Neuronal stem cell (in vitro differentiated cells): ENCODE results near the gene JAKMIP1.
A peak's percentile ranks its signal among the peaks of the same experiment; 100 is the strongest.

Experiments
- DNase-seq: peaks from one replicate; pipeline ENCODE4 v3.0.0-alpha.2; 2013; ENCODE audit warnings: low spot score
- H2AFZ ChIP-seq: one replicate; pipeline ENCODE4 v1.6.1; 2013; ENCODE audit warnings: mild to moderate bottlenecking, low read length, inconsistent platforms
- H2AK5ac ChIP-seq: 2 replicates; pipeline ENCODE4 v1.6.1; 2013; ENCODE audit warnings: low read depth, mild to moderate bottlenecking, inconsistent platforms, low read length, moderate library complexity, mixed read lengths
- H2BK120ac ChIP-seq: 2 replicates; pipeline ENCODE4 v1.6.1; 2013; ENCODE audit warnings: low read depth, mild to moderate bottlenecking, inconsistent platforms, low read length, moderate library complexity, mixed read lengths
- H2BK12ac ChIP-seq: one replicate; pipeline ENCODE4 v1.6.1; 2013; ENCODE audit warnings: low read length, inconsistent platforms
- H2BK15ac ChIP-seq: 2 replicates; pipeline ENCODE4 v1.6.1; 2013; ENCODE audit warnings: mild to moderate bottlenecking, low read length, inconsistent platforms, mixed read lengths
- H2BK5ac ChIP-seq: one replicate; pipeline ENCODE4 v1.6.1; 2013; ENCODE audit warnings: inconsistent platforms, mild to moderate bottlenecking, low read length, moderate library complexity
- H3K14ac ChIP-seq: one replicate; pipeline ENCODE4 v1.6.1; 2013; ENCODE audit warnings: low read length, inconsistent platforms
- H3K18ac ChIP-seq: 2 replicates; pipeline ENCODE4 v1.6.1; 2013; ENCODE audit warnings: low read length, inconsistent platforms
- H3K23ac ChIP-seq: 2 replicates; pipeline ENCODE4 v1.6.1; 2013; ENCODE audit warnings: low read depth, mild to moderate bottlenecking, mixed read lengths, low read length, inconsistent platforms; ENCODE audit not compliant: poor library complexity
- H3K27ac ChIP-seq: replicated peaks from 3 replicates; pipeline ENCODE4 v1.5.1; 2013; ENCODE audit warnings: low read length, inconsistent platforms
- H3K27me3 ChIP-seq, 3 experiments: 2 replicates each; pipeline ENCODE4 v1.6.1; 2013; ENCODE audit warnings: low read length in 3 of 3, mild to moderate bottlenecking in 2 of 3, inconsistent platforms in 1 of 3, low read depth in 1 of 3, mixed read lengths in 1 of 3, moderate library complexity in 1 of 3; ENCODE audit not compliant: control insufficient read depth in 3 of 3, insufficient read depth in 3 of 3
- H3K36me3 ChIP-seq, 2 donors: replicated peaks in 1 of 2; 2 replicates each; pipeline ENCODE4 v1.6.1; 2013; ENCODE audit warnings: low read length in 2 of 2; ENCODE audit not compliant: control insufficient read depth in 2 of 2, insufficient read depth in 2 of 2
- H3K4ac ChIP-seq: 2 replicates; pipeline ENCODE4 v1.6.1; 2013; ENCODE audit warnings: inconsistent platforms, mild to moderate bottlenecking, low read length, moderate library complexity
- H3K4me1 ChIP-seq, 2 donors: 1 replicate in 1 of 2; 2 replicates in 1 of 2; pipeline ENCODE4 v1.6.1; 2013; ENCODE audit warnings: low read length in 2 of 2, low read depth in 1 of 2; ENCODE audit not compliant: control insufficient read depth in 2 of 2, insufficient read depth in 1 of 2
- H3K4me2 ChIP-seq: one replicate; pipeline ENCODE4 v1.6.1; 2013; ENCODE audit warnings: mild to moderate bottlenecking, low read length, inconsistent platforms; ENCODE audit not compliant: insufficient read depth, poor library complexity, severe bottlenecking
- H3K4me3 ChIP-seq, 2 donors: 2 replicates each; pipeline ENCODE4 v1.5.1; 2013; ENCODE audit warnings: low read length in 2 of 2, mild to moderate bottlenecking in 2 of 2, inconsistent platforms in 1 of 2, moderate library complexity in 1 of 2
- H3K79me1 ChIP-seq: one replicate; pipeline ENCODE4 v1.6.1; 2013; ENCODE audit warnings: low read depth, mild to moderate bottlenecking, inconsistent platforms, low read length, moderate library complexity
- H3K9ac ChIP-seq: one replicate; pipeline ENCODE4 v1.6.1; 2013; ENCODE audit warnings: mild to moderate bottlenecking, low read depth, low read length, inconsistent platforms; ENCODE audit not compliant: poor library complexity
- H3K9me3 ChIP-seq, 2 donors: replicated peaks in 1 of 2; 2 replicates each; pipeline versions ENCODE3 to v1.6.1; 2013; ENCODE audit warnings: low read length in 2 of 2, mild to moderate bottlenecking in 2 of 2, inconsistent platforms in 1 of 2, low read depth in 1 of 2, mixed read lengths in 1 of 2, moderate library complexity in 1 of 2; ENCODE audit not compliant: control insufficient read depth in 2 of 2, insufficient read depth in 1 of 2
- H4K8ac ChIP-seq: one replicate; pipeline ENCODE4 v1.6.1; 2013; ENCODE audit warnings: low read depth, mild to moderate bottlenecking, inconsistent platforms, low read length, moderate library complexity
- H4K91ac ChIP-seq: one replicate; pipeline ENCODE4 v1.6.1; 2013; ENCODE audit warnings: low read length, low read depth, mild to moderate bottlenecking, inconsistent platforms; ENCODE audit not compliant: poor library complexity
- WGBS, 2 donors: extraction: QIAGEN DNeasy Blood & Tissue Kit; methylation state at CpG; one replicate each; pipeline ENCODE4 v1.1.7; 2013; ENCODE audit warnings: missing lambda C conversion rate in 2 of 2, mixed read lengths in 1 of 2; ENCODE audit not compliant: insufficient read length in 2 of 2, insufficient replicate concordance in 1 of 2; ENCODE audit errors: extremely low coverage in 2 of 2; 5-methylcytosine and 5-hydroxymethylcytosine counted together

The JAKMIP1 gene

DNA sequence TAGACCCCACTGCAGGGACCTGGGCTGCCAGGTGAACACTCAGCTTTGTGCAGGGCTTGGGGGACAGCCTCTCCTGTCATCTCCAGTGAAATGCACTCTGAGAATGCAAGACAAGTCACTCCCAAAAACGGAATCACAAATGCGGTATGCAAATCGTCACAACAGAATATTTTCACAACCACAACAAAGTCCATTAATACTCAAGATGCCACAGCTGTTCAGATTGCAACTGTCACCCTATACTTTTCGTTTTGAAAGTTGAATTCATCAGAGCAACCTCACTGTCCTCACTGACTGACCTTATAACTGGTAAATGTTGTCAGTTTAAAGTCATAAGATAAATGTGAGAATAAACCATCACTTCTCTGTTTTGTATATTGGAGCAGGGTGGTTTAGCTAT is 16.6 kb downstream of the JAKMIP1 start:
- H2BK120ac ChIP-seq = no peak overlapping the region
- WGBS, 2 donors = no CpG with 5 or more reads among the region's 4 CpGs
- peaks cover 0 to 3% of the 10 kb centered on the region in 2 donors for H3K9me3 ChIP-seq
- no peak overlapping the region for H3K4me2 ChIP-seq
- H3K23ac ChIP-seq = no peak overlapping the region
- no peaks in the 10 kb centered on the region for H3K4me1 ChIP-seq
- no peak for DNase-seq
- H3K36me3 ChIP-seq = no peaks in the 10 kb centered on the region
- no peak overlapping the region for H3K14ac ChIP-seq
- no peak overlapping the region for H2AFZ ChIP-seq
- H4K8ac ChIP-seq = no peak overlapping the region
- peaks cover 0 to 8% (median 2%) of the 10 kb centered on the region in 3 experiments for H3K27me3 ChIP-seq
- no peaks in the 10 kb centered on the region for H3K79me1 ChIP-seq
- no peak overlapping the region for H2BK12ac ChIP-seq
- no peak overlapping the region for H2BK15ac ChIP-seq
- no peak overlapping the region for H3K9ac ChIP-seq
- H4K91ac ChIP-seq = no peak overlapping the region
- no peak overlapping the region for H2AK5ac ChIP-seq
- no peak overlapping the region for H3K27ac ChIP-seq
- H2BK5ac ChIP-seq = no peak overlapping the region
- H3K18ac ChIP-seq = no peak overlapping the region
- H3K4me3 ChIP-seq = no peak overlapping the region
- no peak overlapping the region for H3K4ac ChIP-seq

- Histone ChIP-seq H2BK12ac (no peak overlapping the region), H3K36me3 (no peaks in the 10 kb centered on the region), H3K18ac (no peak overlapping the region), H2AK5ac (no peak overlapping the region), H3K4me2 (no peak overlapping the region), H4K91ac (no peak overlapping the region), H3K14ac (no peak overlapping the region), H4K8ac (no peak overlapping the region), H2BK15ac (no peak overlapping the region), H3K9ac (no peak overlapping the region), H3K4me1 (no peaks in the 10 kb centered on the region), H3K4ac (no peak overlapping the region), H2AFZ (no peak overlapping the region), H2BK5ac (no peak overlapping the region), H2BK120ac (no peak overlapping the region), H3K27ac (no peak overlapping the region), H3K79me1 (no peaks in the 10 kb centered on the region), H3K23ac (no peak overlapping the region), H3K27me3 (peaks cover 0 to 4% (median 2%) of the 10 kb centered on the region in 3 experiments), H3K9me3 (peaks cover 0 to 3% of the 10 kb centered on the region in 2 donors), H3K4me3 (no peak overlapping the region)
- DNase-seq = no peak
- no CpG with 5 or more reads among the region's 12 CpGs for WGBS, 2 donors
These were observed 17.7 kb downstream of the JAKMIP1 start for GRCh38 chr4:6182376-6183280.

- Histone ChIP-seq H4K8ac (no peak overlapping the region), H3K4me2 (no peak overlapping the region), H3K4ac (no peak overlapping the region), H2AK5ac (no peak overlapping the region), H4K91ac (no peak overlapping the region), H2AFZ (no peak overlapping the region), H2BK15ac (no peak overlapping the region), H3K4me3 (no peak overlapping the region), H3K9ac (no peak overlapping the region), H3K27me3 (peaks cover 0 to 4% (median 2%) of the 10 kb centered on the region in 3 experiments), H3K14ac (no peak overlapping the region), H3K18ac (no peak overlapping the region), H3K9me3 (peaks cover 0 to 3% of the 10 kb centered on the region in 2 donors), H3K23ac (no peak overlapping the region), H2BK12ac (no peak overlapping the region), H3K27ac (no peak overlapping the region), H3K79me1 (no peaks in the 10 kb centered on the region), H2BK120ac (no peak overlapping the region), H3K4me1 (no peaks in the 10 kb centered on the region), H3K36me3 (no peaks in the 10 kb centered on the region), H2BK5ac (no peak overlapping the region)
- WGBS, 2 donors = no CpG with 5 or more reads among the region's 7 CpGs
- DNase-seq = no peak
These were observed 19.3 kb downstream of the JAKMIP1 start for GRCh38 chr4:6180841-6181631.

DNA sequence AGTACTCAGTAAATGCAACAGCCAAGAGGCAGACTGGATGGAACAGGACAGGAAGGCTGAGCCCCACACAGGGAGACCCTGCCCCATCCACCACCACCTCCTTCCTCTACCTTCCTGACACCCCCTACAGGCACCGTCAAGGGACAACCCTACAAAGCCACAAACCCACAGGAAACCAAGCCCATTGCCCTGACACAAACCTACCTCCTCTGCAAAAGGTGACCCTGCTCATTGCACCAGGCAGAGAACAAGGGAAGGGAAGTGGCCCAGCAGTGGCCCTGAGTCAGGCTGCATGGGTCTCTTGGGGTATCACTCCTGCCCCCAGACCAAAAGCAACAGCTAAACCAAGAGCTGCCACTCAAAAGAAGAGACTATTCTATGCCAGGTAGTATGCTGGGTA is 21.0 kb downstream of the JAKMIP1 start:
- no CpG with 5 or more reads among the region's 1 CpG for WGBS, 2 donors
- peaks cover 0 to 3% (median 2%) of the 10 kb centered on the region in 3 experiments for H3K27me3 ChIP-seq
- no peak overlapping the region for H3K4me3 ChIP-seq
- H3K4me2 ChIP-seq = no peak overlapping the region
- H3K9ac ChIP-seq = no peak overlapping the region
- H2BK15ac ChIP-seq = no peak overlapping the region
- no peak overlapping the region for H3K18ac ChIP-seq
- H4K91ac ChIP-seq = no peak overlapping the region
- no peak overlapping the region for H2AK5ac ChIP-seq
- no peak overlapping the region for H4K8ac ChIP-seq
- no peak overlapping the region for H3K27ac ChIP-seq
- H2BK12ac ChIP-seq = no peak overlapping the region
- no peaks in the 10 kb centered on the region for H3K4me1 ChIP-seq
- H3K36me3 ChIP-seq = no peaks in the 10 kb centered on the region
- H3K14ac ChIP-seq = no peak overlapping the region
- H2AFZ ChIP-seq = no peak overlapping the region
- H3K79me1 ChIP-seq = no peaks in the 10 kb centered on the region
- no peak for DNase-seq
- H3K23ac ChIP-seq = peak overlapping the region; percentile 1
- H2BK120ac ChIP-seq = no peak overlapping the region
- H3K4ac ChIP-seq = no peak overlapping the region
- no peak overlapping the region for H2BK5ac ChIP-seq
- peaks cover 0 to 3% of the 10 kb centered on the region in 2 donors for H3K9me3 ChIP-seq
